NCI-H1930 (cell line): ENCODE data around the gene GINS3.

Experiments
- DNase-seq, 2 experiments: peaks; one replicate each; lab custom pipeline; 2025; lab: John Stamatoyannopoulos, UW

GINS3 gene

GRCh38 chr16:58425756-58426494 lies 33.7 kb downstream of the GINS3 start:
- no peak for DNase-seq

GRCh38 chr16:58426966-58427365 lies 34.7 kb downstream of the GINS3 start:
- DNase-seq: no peak

DNA sequence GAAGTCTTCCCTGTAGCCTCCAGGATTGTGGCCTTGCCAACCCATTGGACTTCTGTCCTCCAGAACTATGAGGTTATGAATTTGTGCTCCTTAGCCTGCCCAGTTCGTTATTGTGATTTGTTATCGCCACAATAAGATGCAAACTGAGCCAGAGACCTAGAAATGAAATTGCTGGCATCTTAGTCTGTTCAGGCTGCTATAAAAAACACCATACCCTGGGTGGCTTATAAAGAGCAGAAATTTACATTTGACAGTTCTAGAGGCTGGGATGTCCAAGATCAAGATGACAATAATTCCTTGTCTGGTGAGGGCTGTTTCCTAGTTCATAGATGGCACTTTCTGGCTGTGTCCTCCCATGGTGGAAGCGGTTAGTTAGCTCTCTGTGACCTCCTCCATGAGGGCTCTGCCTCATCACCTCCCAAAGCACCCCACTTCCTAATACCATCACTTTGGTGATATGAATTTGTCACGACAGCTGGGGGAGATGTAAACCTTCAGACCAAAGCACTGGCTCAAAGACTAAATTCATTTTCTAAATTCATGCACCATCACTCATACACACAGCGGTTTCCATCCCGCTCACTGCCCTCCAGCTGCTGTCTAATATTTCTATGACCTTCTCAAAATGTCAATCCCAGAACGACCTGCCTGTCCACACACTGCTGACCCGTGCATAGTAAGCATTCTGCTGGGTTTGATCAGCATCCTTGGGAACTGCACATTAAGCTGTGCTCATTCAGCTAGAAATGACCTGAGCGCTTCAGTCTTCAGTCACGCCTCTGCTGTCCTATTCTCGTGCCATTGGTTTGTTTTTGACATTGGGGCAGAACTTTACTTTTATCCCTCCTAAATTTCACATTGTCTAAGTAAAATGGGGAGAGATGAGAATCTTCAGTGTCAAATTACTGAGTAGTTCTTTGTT lies 36.6 kb downstream of the GINS3 start:
- DNase-seq: no peak

- no peak for DNase-seq
Observed at GRCh38 chr16:58430718-58431117, 38.4 kb downstream of the GINS3 start.

GRCh38 chr16:58433569-58433951 lies 41.3 kb downstream of the GINS3 start:
- DNase-seq: no peak

- DNase-seq: no peak
Observed at GRCh38 chr16:58435779-58436178, 43.5 kb downstream of the GINS3 start.

- no peak for DNase-seq
Observed at GRCh38 chr16:58440131-58440530, 47.9 kb downstream of the GINS3 start.

DNA sequence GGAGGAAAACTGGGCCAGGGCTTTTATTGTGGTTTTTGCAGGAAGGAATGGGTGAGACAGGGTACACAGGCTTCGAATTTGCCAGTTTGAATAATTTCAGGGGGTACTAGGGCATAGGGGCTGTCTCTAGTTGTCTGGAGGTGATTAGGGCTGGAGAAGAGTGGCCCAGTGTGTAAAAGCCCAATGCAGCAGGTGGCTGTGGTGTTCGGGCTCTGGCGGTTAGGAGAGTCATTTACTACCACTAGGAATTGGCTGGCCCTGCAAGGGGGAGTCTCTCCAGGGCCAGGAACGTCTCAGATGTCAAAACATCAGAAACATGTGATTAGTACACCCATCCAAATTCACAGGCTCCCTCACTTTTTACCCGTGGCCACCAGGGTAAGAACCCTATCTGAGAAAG lies 50.3 kb downstream of the GINS3 start:
- DNase-seq: no peak

- no peak for DNase-seq
Observed at GRCh38 chr16:58443783-58444182, 51.5 kb downstream of the GINS3 start.

DNA sequence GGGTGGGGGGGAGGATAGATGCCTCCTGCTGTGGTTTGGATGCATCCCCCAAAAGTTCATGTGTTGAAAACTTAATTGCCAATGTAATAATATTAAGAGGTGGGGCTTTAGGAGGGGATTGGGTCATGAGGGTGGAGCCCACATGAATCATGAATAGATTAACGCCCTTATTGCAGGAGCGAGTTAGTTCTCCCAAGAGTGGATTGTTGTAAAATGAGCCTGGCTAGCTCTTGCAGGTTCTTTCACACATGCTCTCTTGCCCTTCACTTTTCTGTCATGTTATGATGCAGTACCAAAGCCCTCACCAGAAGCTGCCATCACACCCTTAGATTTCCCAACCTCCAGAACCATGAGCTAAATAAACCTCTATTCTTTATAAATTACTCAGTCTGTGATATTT lies 52.0 kb downstream of the GINS3 start:
- DNase-seq: no peak

GRCh38 chr16:58448890-58449289 lies 56.6 kb downstream of the GINS3 start:
- DNase-seq: no peak

GRCh38 chr16:58449306-58449705 lies 57.0 kb downstream of the GINS3 start:
- no peak for DNase-seq

DNA sequence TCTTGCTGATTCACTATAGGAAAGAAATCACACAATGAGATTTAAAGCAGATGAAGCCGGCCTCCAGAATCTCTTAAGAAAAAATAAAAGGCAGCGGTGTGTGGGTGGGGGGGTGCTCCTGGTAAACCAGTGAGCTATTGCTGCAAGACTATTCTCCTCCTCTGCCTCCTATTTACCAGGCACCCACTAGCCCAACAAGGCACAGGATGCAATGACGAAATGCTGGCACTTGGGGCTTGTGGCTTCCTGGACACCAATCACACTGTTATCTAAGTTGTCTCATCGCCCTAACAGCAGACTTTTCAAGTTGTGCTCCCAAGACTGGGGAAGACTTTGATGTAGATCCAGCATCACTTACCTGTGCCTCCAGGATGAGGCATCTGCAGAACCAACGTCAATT lies 57.5 kb downstream of the GINS3 start:
- DNase-seq: no peak

GRCh38 chr16:58450590-58450989 lies 58.3 kb downstream of the GINS3 start:
- no peak for DNase-seq

DNA sequence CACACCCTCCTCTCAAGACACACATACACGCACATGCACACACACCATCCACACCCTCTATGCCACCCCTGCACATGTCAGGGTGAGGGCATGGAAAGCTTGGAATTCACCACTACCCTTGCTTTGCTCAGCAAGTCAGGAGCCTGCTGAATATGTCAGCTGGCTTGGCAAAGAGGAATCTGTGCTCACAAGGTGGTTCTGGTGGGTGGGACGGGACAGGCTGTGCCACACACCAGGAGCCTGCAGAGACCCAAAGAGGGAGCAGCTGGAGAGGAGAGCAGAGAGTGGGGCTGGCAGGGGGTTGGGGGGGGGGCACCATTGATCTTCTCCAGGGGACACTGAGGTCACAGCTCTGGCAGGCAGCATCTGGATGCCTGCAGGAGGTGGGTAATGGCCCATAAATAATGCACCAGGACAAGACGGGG lies 59.0 kb downstream of the GINS3 start:
- DNase-seq: no peak

GRCh38 chr16:58451945-58452401 lies 59.7 kb downstream of the GINS3 start:
- DNase-seq: no peak

DNA sequence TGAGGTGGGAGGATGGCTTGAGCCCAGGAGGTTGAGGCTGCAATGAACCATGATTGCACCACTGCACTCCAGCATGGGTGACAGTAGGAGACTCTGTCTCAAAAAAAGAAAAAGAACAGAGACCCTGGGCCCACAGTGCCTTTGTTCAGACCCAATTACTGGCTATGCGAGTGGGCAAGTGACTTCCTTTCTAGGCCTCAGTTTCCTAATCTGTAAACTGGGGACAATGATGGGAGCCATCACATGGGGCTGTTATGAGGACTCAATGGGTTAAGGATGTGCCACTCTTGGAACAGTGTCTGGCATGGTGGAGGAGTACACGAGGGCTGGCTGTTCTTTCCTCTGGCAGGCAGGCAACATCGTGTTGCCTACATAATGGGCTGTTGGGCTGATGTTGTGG lies 60.4 kb downstream of the GINS3 start:
- DNase-seq: no peak

DNA sequence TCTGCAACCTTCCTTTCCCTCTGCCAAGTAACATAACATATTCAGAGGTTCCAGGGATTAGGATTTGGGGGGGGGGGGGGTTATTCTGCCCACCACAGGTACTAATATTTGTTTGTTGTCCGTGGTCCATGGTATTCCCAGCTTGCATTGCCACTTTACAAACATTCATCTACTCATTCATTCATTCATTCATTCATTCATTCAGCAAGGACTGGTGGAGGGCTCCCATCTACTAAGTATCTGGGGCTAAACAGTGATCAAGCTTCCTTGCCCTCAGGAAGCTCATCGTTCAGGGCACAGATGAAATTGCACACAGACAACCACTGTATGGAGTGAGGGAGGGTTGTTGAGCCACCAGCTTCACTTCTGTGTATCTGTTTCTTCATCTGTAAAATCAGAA lies 61.9 kb downstream of the GINS3 start:
- no peak for DNase-seq

GRCh38 chr16:58454856-58455255 lies 62.6 kb downstream of the GINS3 start:
- DNase-seq: no peak
